GM19397 (cell line): ENCODE measurements around the gene SNRPN.
"Not testable (repeated sequence)": the region's sequence is repeated elsewhere in the genome, so short reads cannot be mapped to it uniquely, and the experiment has no call there.

Experiments
- ATAC-seq: cut with Tn5 transposase; IDR thresholded peaks from one replicate; pipeline ENCODE4 v1.9.1; 2021; ENCODE audit warnings: mild to moderate bottlenecking, moderate library complexity; ENCODE audit not compliant: unreplicated experiment

The SNRPN gene

DNA sequence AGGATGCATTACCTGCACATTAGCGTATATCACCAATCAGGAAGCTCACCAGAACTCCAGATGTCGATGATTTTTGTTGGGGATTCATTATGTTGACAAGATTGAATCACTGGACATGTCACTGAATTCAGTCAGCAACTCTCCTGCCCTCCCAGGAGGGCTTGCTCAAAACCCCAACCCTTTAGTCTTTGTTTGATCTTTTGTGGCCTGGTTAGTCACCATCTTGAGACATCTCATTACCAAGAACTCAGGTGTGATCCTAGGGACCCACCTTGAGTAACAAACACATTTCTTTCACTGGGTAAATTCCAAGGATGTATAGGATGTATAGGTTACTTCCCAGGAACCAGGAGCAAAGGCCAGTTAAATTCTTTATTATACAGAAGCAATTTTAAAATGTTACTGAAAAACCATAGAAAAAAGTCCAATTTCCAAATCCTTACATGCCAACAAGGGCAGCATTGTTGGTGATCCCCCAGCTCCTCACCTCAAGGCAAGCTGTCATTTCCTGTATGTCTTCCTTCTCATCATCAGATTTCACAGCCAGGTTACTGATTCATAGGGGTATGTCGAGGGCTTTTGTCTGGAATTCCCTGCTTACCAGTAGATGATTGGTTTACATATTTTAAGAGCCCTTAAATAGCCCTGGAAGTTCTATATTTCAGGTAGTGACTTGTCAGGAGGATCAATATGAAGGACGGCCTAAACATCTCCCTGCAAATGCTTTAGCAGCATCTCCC is 11.7 kb downstream of the SNRPN start:
- ATAC-seq = no peak

GRCh38 chr15:24971052-24971451 is 16.3 kb downstream of the SNRPN start:
- no peak for ATAC-seq

DNA sequence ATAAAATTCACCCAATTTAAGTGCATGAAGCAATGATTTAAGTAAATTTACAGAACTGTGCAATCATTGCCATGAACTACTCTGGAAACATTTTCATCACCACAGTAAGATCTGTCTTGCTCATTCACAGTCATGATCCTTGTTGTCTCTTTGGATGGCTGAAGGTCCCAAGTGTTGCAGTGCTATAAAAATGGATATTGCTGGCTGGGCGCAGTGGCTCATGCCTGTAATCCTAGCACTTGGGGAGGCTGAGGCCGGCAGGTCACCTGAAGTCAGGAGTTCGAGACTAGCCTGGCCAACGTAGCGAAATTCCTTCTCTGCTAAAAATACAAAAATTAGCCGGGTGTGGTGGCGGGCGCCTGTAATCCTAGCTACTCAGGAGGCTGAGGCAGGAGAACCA is 17.0 kb downstream of the SNRPN start:
- no peak for ATAC-seq

DNA sequence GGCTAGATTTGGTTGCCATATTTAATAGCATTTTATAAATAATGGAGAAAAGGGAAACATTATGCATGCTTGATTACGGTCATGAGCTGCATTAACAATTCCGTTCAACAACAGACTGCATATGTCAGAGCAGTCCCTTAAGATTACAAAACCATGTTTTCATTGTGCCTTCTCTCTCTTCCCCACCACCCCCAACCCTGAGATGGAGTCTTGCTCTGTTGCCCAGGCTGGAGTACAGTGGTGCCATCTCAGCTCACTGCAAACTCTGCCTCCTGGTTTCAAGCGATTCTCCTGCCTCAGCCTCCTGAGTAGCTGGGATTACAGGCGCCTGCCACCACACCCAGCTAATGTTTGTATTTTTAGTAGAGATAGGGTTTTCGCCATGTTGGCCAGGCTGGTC is 17.9 kb downstream of the SNRPN start:
- not testable (repeated sequence) for ATAC-seq

- no peak for ATAC-seq
These were observed 22.1 kb downstream of the SNRPN start for GRCh38 chr15:24976932-24977331.

- no peak for ATAC-seq
These were observed 22.9 kb downstream of the SNRPN start for GRCh38 chr15:24977686-24978085.

DNA sequence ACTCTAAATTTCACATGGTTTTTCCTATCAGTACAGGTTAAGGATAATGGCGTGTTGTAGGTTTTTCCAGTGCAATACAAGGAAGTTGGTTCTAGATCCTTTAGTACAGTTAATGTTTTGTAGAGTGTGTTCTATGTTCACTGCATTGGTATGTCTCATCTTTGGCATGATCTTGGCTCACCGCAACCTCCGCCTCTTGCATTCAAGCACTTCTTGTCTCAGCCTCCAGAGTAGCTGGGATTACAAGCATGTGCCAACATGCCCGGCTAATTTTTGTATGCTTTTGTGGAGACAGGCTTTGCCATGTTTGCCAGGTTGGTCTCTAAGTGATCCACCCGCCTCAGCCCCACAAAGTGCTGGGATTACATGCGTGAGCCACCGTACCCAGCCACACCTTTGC is 30.4 kb downstream of the SNRPN start:
- no peak for ATAC-seq

DNA sequence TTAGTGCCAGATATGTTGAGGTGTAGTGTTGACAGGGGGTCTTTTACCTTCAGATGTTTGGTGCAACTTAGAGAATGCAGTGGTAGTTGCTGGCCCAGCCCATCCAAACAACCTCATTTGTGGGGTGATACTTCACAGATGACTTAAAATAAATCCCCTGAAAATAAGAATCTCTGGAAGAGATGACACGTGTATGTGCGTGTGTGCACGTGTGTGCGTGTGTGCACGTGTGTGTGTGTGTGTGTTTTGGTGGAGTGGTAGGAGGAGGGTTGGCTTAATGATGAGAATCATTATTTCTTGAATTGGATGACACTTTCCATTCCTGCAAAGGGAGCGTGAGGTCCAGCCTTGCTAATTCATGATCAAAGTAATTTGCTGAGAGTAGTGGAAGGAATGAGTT is 31.9 kb downstream of the SNRPN start:
- ATAC-seq = no peak

GRCh38 chr15:25019434-25019833 is 64.6 kb downstream of the SNRPN start:
- ATAC-seq = no peak

DNA sequence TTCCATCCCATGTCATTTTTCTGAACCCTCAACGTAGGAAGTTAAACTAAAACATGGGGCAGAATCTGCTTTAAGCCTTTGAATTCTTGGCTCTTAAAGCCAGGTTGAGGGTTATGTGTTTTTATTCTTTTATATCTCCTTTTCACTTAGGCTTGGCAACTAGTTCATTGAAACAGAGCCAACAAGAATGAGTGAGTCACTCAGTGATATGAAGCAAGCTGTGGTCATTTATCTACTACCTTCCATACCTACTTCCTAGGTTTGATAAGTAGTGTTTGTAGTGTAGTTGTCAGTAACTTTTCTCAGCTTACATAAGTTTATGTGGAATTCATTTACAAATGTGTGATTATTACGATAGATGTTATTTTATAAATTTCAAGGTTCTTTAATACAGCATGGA is 67.4 kb downstream of the SNRPN start:
- ATAC-seq = no peak
